ENCODE results near the gene IQSEC1. TPM values are rescaled to one million over a fixed set of nuclear protein-coding genes. Genes with fewer than 3 reads are reported as not detected.

The IQSEC1 gene
- total and polyA plus RNA-seq, 2 experiments from 2014 or later = 17.8 to 51.7 TPM

DNA sequence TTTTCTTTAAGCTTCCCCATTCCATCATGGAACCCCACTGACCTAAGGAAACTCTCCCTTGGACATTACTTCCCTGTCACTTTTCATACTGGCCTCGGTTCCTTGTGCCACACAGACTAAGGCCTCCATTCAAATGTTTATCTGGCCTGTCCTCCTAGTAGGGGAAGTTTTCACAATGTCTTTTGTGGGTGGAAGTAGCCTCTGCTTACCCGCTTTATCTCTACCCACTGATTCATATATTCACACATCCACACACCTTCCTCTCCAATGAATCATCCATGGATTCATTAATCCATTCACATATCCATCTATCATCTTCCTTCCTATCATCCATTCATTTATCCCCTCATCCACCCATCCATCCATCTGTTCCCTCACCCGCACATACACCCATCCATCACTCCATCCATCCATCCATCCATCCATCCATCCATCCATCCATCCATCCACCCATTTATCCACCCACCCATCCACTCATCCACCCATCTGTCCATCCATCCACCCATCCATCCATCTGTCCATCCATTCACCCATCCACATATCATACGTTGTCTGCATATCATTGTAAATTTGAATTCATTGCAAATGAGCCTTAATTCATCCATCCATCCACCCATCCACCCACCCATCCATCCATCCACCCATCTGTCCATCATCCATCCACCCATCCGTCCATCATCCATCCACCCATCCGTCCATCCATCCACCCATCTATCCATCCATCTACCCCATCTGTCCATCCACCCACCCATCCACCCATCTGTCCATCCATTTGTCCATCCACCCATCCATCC, 49.1 kb downstream of the IQSEC1 start:
- H3K4me3 ChIP-seq = no peak overlapping the region
- DNase-seq (ENCODE audit: low read depth in 1 of 2, low spot score in 1 of 2) = no peak
- TF ChIP-seq, protein P1, sequence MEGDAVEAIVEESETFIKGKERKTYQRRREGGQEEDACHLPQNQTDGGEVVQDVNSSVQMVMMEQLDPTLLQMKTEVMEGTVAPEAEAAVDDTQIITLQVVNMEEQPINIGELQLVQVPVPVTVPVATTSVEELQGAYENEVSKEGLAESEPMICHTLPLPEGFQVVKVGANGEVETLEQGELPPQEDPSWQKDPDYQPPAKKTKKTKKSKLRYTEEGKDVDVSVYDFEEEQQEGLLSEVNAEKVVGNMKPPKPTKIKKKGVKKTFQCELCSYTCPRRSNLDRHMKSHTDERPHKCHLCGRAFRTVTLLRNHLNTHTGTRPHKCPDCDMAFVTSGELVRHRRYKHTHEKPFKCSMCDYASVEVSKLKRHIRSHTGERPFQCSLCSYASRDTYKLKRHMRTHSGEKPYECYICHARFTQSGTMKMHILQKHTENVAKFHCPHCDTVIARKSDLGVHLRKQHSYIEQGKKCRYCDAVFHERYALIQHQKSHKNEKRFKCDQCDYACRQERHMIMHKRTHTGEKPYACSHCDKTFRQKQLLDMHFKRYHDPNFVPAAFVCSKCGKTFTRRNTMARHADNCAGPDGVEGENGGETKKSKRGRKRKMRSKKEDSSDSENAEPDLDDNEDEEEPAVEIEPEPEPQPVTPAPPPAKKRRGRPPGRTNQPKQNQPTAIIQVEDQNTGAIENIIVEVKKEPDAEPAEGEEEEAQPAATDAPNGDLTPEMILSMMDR (IDR thresholded peaks at IDR 0.05; ENCODE audit: low read depth, low read length) = no peak
- H3K36me3 ChIP-seq = no peaks in the 10 kb centered on the region
- peaks cover 4% of the 10 kb centered on the region for H3K4me1 ChIP-seq (ENCODE audit: low read depth)
- H3K27ac ChIP-seq = no peak overlapping the region
- no peaks in the 10 kb centered on the region for H3K9me3 ChIP-seq (ENCODE audit: low read depth)
- no peaks in the 10 kb centered on the region for H3K27me3 ChIP-seq

DNA sequence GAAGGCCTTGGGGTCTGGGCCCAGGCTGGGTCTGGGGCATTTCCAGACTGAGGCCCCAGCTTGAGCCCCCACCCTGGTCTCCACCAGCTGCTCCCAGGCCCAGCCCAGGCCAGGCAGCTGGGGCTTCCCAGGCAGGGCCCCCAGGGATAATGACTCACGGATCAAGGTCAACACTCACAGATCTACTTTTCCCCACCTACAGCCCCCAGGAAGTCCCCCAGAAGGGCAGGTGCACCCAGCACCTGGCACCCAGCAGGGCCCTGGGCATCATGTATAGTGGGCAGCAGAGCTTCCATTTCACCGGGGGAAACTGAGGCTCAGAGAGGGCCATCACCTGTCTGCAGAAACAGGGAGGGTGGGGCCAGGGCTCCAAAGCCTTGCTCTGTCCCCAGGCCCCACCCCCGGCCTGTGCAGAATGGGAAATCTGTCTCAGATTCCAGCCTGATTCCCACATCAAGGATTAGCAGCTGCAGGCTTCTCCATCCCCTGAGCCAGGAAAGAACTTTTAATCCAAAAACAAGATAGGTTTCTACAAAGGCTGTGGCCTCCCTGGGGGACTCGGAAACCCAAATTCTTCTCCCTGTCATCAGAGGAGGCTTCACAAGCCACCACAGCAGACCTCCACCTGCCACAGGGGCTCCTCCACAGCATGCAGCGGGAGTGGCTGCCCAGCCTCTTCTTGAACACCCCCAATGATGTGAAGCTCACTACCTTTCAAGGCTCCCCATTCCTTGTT, 49.8 kb downstream of the IQSEC1 start:
- no peak overlapping the region for H3K4me3 ChIP-seq
- H3K27ac ChIP-seq = no peak overlapping the region
- no peak for DNase-seq (ENCODE audit: low read depth in 1 of 2, low spot score in 1 of 2)
- H3K9me3 ChIP-seq (ENCODE audit: low read depth) = no peaks in the 10 kb centered on the region
- TF ChIP-seq, protein P1 (IDR thresholded peaks at IDR 0.05; ENCODE audit: low read depth, low read length) = no peak
- no peaks in the 10 kb centered on the region for H3K36me3 ChIP-seq
- H3K27me3 ChIP-seq = no peaks in the 10 kb centered on the region
- peaks cover 10% of the 10 kb centered on the region for H3K4me1 ChIP-seq (ENCODE audit: low read depth)

DNA sequence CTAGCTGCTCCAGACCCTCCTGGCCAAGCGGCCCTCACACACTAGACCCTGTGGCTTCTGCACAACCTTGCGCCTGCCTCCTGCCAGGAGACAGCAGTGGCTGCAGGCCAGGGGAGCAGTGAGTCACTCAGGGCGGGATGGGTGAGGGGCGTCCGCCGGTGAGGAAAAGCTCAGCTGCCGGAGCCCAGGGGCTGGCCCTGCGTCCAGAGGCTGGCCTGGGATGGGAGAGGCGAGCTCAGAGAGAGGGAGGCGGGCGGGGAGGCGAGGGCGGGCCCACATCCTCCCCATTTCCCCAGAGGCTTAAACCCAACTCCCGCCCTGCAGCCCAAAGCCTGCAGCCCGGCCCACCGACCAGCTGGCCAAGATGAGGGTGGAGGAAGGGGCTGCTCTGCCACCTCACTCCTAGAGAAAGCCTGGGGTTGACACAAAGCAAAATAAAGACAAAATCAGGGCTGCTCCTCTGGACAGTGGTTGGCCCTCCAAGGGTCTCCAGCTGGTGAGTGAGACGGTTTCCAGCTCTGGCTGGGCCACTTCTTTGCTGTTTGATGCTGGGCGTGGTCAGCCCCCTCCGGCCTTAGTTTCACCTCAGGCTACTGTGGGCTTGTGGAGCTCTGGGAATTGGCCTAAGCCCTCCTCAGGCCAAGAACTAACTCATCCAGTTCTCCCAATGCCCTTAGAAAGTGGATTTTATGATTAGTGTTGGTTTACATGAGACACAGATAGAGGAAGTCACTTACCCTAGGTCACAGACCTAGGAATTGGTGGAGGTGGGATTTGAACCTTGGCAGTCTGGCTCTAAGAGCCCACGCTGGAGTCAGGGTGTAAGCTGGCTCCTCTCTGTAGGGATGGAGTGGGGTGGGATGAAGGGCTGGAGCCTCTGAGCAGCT, 50.6 kb downstream of the IQSEC1 start:
- TF ChIP-seq, protein P1 (IDR thresholded peaks at IDR 0.05; ENCODE audit: low read depth, low read length) = no peak
- no peak overlapping the region for H3K4me3 ChIP-seq
- H3K4me1 ChIP-seq (ENCODE audit: low read depth) = peaks cover 15% of the 10 kb centered on the region
- no peaks in the 10 kb centered on the region for H3K9me3 ChIP-seq (ENCODE audit: low read depth)
- no peaks in the 10 kb centered on the region for H3K36me3 ChIP-seq
- DNase-seq (ENCODE audit: low read depth in 1 of 2, low spot score in 1 of 2) = peak; percentile 37 to 94
- no peak overlapping the region for H3K27ac ChIP-seq
- no peaks in the 10 kb centered on the region for H3K27me3 ChIP-seq

DNA sequence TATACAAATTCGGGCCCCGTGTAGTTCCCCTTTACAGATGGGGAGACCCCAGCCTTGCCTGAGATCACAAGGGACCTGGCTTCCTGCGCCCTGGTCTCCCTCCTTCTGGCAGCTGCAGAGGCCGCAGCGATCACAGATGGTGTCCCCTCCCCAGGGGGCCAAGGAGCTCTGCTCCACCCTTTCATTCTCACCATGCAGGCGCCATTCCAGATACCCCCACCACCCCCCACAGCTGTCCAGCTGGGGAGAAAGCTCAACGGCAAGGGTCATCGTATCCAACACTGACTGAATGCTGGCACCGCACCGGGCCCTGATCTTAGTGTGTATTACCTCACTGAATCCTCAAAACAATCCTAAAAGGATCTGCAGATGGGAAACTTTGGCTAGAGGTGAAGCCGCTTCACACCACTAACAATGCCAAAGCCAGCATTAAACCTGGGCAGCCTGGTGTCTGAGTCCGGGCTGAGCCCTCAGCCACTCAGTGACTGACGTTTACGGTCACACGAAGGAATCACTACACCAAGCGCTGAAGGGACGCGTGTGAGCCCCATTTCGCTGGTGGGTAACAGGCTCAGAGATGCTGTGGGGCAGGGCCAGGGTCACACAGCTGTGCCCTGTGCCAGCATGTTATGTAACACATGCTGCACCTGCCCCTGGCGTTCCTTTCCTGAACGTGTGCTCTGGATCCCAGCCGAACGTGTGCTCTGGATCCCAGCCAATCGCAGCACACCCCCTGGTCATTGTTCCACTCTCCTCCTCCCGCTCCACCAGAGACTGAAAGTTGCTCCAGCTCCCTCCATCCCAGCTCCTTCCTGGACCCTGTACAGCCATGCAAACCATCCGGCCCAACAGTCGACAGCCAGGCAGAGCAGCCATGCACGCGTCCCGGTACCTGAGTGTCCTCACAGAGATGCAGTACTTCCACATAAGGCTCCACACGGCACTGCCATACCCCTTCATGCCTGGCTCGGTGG, 51.8 kb downstream of the IQSEC1 start:
- TF ChIP-seq, protein P1 (IDR thresholded peaks at IDR 0.05; ENCODE audit: low read depth, low read length) = no peak
- no peaks in the 10 kb centered on the region for H3K27me3 ChIP-seq
- no peak overlapping the region for H3K27ac ChIP-seq
- no peaks in the 10 kb centered on the region for H3K36me3 ChIP-seq
- H3K4me1 ChIP-seq (ENCODE audit: low read depth) = peaks cover 15% of the 10 kb centered on the region
- no peaks in the 10 kb centered on the region for H3K9me3 ChIP-seq (ENCODE audit: low read depth)
- DNase-seq (ENCODE audit: low read depth in 1 of 2, low spot score in 1 of 2) = no peak
- H3K4me3 ChIP-seq = no peak overlapping the region
